Activated T-cell treated with anti-CD3 and anti-CD28 coated beads, Interleukin-2, amount 50 U/mL, for 48 hours (primary cell): ENCODE data around the gene IL1RAPL1.

Experiments
- DNase-seq, 2 experiments: peaks; one replicate each; pipeline ENCODE4 v3.0.0-alpha.2; 2020

The IL1RAPL1 gene

GRCh38 chrX:28586981-28587551 lies at the start of gene IL1RAPL1:
IL1RAPL1 (plus strand) TSS chrX:28587446.
- no peak for DNase-seq

GRCh38 chrX:28542791-28543190 lies 44.5 kb upstream of the IL1RAPL1 start:
- DNase-seq, result no peak

- DNase-seq, result no peak
These were observed 37.4 kb upstream of the IL1RAPL1 start for GRCh38 chrX:28549838-28550237.

GRCh38 chrX:28550331-28550872 lies 36.8 kb upstream of the IL1RAPL1 start:
- no peak for DNase-seq

GRCh38 chrX:28552322-28552721 lies 34.9 kb upstream of the IL1RAPL1 start:
- DNase-seq, result no peak

GRCh38 chrX:28552882-28553829 lies 34.1 kb upstream of the IL1RAPL1 start:
- no peak for DNase-seq

DNA sequence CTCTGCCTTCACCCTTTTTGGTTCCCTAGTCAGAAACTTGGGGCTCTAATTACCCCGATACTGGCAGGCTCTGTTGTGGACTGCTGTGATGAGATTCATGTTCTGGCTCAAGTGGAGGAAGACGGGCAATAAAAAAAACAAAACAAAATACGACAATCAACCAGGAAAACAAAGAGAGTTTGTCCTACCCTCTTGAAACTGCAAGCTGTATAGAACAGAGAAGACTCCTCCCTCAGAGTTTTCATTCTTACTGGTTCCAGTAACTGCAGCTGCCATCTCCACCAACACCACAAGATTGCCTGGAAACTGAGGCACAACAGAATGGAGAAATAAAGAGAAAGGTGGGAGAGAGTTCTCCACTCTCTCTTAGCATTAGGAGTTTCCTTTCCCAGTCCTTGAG lies 11.1 kb upstream of the IL1RAPL1 start:
- DNase-seq, result no peak

DNA sequence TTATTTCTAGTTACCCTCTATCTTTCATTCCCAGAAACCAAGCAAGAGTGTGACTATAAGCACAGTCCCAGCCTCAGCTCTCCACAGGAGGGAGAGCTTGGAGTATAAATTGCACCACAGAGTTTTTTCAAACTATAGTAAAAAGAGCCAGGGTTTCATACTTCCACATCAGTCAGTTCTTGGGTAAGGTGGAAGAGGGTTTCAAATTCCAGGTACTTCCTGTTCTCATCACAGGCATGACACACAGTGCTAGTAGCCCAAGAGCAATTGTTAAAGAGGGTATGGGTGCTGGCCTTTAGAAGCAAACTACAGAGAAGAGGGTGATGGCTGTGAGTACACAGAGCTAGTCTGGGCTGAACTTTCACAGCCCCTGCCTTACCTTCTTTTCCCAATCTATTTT lies 5.7 kb upstream of the IL1RAPL1 start:
- DNase-seq, result no peak

DNA sequence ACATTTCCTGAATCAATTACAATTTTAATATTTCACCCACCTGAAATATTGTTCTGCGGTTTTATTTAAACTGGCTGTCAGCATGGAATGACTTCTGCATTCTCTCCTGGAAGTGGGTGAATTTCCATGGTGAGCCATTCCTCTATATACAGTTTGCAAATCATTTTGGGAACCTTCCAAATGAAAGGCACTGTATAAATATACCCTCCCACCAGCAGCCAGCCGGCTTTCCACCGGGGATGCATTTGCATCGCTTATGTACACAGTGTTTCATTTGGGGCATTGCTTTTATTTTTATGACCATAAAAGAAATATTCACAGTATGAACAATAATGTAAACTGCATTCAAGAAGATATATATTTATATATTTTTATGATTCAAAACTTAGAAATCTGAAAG lies 4.7 kb upstream of the IL1RAPL1 start:
- no peak for DNase-seq

GRCh38 chrX:28584025-28584424 lies 3.2 kb upstream of the IL1RAPL1 start:
- DNase-seq, result no peak

DNA sequence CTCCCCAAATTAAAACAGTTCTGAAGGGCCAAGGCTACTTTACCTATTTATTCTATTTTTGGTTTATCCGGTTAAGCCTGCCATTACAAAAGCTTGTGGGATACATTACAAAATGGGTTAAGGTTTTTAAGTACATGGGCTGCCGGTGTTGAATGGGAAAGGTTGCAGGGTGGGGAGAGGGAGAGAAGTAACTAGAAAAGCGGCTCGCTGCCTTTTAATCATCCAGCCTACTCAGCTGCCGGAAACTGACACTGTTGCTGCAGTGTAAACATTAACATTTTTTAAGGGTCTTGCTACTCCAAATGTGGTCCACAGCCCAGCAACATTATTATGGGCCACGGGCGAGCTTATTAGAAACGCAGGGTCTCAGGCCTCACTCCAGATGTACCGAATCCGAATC lies 1.5 kb upstream of the IL1RAPL1 start:
- no peak for DNase-seq

DNA sequence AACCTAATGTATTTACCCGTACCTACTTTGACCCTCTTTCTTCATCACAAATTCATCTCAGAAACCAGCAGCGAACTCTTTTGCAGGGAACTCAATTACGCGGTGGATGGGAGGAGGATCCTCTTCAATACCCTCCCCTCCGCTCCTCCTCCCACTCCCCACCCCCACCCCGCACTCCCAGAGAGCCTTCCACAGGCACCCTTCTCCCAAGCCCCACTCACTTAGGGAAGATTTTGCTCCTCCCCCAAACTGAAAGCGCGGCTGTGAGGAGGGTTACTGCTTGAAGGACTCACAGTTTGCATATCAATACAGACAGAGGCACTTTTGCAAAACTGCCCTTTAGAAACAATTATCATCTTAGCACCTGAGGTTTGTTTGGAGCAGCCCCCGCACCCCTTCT lies 960 bp upstream of the IL1RAPL1 start:
- DNase-seq, result no peak

GRCh38 chrX:28589046-28589445 lies 1.8 kb downstream of the IL1RAPL1 start:
- DNase-seq, result no peak

- no peak for DNase-seq
These were observed 3.1 kb downstream of the IL1RAPL1 start for GRCh38 chrX:28590396-28590795.

GRCh38 chrX:28591542-28591941 lies 4.3 kb downstream of the IL1RAPL1 start:
- no peak for DNase-seq

DNA sequence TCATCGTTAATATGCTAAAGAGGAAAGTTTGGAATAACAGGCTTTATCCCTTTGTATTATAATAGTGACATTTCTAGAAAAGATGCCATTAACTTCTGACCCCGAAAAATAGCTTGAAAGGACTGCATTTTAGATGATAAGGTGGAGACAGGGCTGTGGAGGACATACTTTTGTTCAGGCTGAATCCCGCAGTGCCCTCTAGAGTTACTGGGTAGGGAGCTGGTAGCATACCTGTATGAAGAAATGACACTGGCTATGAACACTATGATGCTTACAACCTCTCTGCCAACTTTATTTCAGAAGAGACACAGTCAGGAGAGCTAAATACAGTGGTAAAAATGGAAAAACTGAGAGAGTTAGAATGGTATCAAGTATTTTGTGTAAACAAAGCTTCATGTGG lies 8.1 kb downstream of the IL1RAPL1 start:
- no peak for DNase-seq

GRCh38 chrX:28599957-28600356 lies 12.7 kb downstream of the IL1RAPL1 start:
- no peak for DNase-seq

DNA sequence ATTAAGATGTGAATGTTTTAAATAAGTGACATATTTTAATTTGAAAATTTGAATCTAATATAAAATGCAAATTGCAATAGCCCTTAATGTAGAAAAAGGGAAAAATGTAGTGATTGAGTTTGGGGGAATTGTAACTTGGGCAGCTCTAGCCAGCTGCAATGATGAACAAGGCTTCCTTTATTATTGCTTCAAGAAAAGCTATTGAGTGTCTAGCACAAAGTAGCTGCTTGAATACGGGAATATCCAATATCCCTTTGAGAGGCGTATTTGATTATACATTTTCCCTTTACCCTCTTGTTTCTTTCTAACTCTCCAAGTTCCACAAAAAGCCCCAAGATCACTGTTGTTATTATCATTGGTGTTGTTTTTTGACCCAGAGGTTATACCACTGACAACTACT lies 21.8 kb downstream of the IL1RAPL1 start:
- DNase-seq, result no peak

- DNase-seq, result no peak
These were observed 22.8 kb downstream of the IL1RAPL1 start for GRCh38 chrX:28609917-28610613.

- DNase-seq, result no peak
These were observed 23.5 kb downstream of the IL1RAPL1 start for GRCh38 chrX:28610746-28611145.

DNA sequence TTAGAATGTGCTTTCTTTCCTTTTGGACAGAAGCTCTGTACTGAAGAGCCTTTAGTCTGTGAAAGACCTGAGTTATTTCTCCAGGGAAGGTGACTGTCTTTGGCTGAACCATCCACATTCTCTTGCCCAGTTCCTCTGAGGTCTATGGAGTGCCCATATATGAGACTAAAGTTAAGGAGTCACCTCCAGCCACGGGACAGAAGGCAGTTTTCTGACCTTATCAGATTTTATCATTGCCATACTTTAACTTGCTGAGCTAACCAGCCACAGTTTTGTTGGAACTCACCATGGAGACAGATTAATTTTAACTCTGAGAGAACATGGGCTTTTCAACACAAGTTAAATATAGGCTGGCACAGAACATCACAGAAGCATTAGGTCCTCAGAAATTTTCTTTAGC lies 26.3 kb downstream of the IL1RAPL1 start:
- DNase-seq, result no peak

DNA sequence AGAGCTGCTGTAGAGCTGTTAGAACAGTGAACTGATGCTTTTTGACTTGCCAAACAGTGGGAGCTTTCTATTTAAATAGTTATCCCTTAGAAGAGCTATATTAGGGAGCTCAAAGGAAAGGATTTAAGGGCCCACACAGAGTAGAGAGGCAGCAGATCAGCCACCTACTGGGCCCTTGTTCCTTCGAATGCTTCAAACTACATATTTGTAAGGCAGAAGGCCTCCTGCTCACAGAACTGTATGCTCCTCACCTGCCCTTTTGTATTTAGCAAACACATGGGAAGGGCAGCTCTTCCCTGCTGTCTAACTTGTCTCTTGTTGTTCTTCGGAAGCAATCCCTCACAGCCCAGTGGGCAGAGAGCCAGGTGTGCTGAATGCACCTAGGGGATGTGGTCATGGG lies 38.0 kb downstream of the IL1RAPL1 start:
- no peak for DNase-seq

- no peak for DNase-seq
These were observed 39.3 kb downstream of the IL1RAPL1 start for GRCh38 chrX:28626515-28626914.

GRCh38 chrX:28628120-28628519 lies 40.9 kb downstream of the IL1RAPL1 start:
- DNase-seq, result no peak
